ENCODE data around the gene NTSR1.

The NTSR1 gene

GRCh38 chr20:62784497-62784896 lies 75.9 kb downstream of the NTSR1 start:
- no peak overlapping the region for H3K4me3 ChIP-seq (IDR thresholded peaks at IDR 0.05; ENCODE audit: insufficient read depth, low read depth, low read length)
- H3K36me3 ChIP-seq (ENCODE audit: insufficient read depth) = no peaks in the 10 kb centered on the region
- H4K20me1 ChIP-seq (ENCODE audit: insufficient read depth) = no peaks in the 10 kb centered on the region
- no peak overlapping the region for H2AFZ ChIP-seq (ENCODE audit: low read depth)
- no peaks in the 10 kb centered on the region for H3K4me1 ChIP-seq (ENCODE audit: low read depth, poor library complexity, severe bottlenecking)
- peaks cover 97% of the 10 kb centered on the region for H3K27me3 ChIP-seq (ENCODE audit: insufficient read depth, low read depth)
- H3K4me2 ChIP-seq = no peak overlapping the region
- H3K79me2 ChIP-seq (ENCODE audit: insufficient read depth, low read depth) = no peaks in the 10 kb centered on the region
- H3K9ac ChIP-seq = no peak overlapping the region
- TF ChIP-seq CTCF (conservative IDR thresholded peaks at IDR 0.05; ENCODE audit: low read depth, low read length) = no peak
- H3K27ac ChIP-seq = no peak overlapping the region

DNA sequence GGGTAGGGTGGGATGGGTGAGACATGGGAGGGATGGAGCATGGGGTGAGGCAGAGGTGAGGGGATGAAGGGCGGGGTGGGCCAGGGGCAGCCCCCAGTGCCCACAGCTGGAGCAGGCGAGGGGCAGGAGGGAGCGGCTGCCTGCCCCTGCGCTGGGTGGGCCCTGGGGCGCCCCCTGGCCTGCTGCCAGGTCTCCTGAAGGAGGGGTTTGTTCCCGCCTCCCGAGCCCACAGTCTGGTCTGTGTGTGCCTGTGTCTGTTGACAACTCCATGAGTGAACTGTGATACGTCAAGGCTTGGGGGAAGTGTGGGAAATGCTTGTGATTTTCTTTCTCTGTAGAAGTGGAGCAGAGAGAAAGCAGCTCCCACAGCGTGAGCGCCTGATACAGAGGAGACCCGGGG lies 76.8 kb downstream of the NTSR1 start:
- no peak overlapping the region for H3K4me3 ChIP-seq (IDR thresholded peaks at IDR 0.05; ENCODE audit: insufficient read depth, low read depth, low read length)
- H3K79me2 ChIP-seq (ENCODE audit: insufficient read depth, low read depth) = no peaks in the 10 kb centered on the region
- no peak overlapping the region for H3K27ac ChIP-seq
- H3K9ac ChIP-seq = no peak overlapping the region
- peaks cover 97% of the 10 kb centered on the region for H3K27me3 ChIP-seq (ENCODE audit: insufficient read depth, low read depth)
- no peak for TF ChIP-seq CTCF (conservative IDR thresholded peaks at IDR 0.05; ENCODE audit: low read depth, low read length)
- no peaks in the 10 kb centered on the region for H3K36me3 ChIP-seq (ENCODE audit: insufficient read depth)
- no peaks in the 10 kb centered on the region for H4K20me1 ChIP-seq (ENCODE audit: insufficient read depth)
- H3K4me1 ChIP-seq (ENCODE audit: low read depth, poor library complexity, severe bottlenecking) = no peaks in the 10 kb centered on the region
- H3K4me2 ChIP-seq = no peak overlapping the region
- no peak overlapping the region for H2AFZ ChIP-seq (ENCODE audit: low read depth)

DNA sequence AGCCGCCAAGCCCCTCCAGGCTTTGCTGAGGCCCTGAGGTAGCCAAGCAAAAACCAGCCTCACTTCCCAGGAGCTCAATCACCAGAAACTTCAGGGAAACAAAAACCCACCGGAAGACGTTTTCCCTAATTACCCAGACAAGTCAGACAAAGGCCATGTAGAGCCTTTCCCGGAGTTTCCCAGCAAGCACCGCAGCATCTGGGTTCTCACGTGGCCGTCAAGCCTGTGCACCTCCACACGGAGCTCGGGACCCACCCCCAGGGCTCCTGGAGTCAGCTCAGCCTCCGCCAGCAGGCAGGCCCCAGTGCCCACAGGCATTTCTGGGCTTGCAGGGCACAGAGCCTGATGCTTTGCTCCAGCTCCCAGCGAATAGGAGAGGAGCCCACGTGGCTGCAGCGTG lies 77.5 kb downstream of the NTSR1 start:
- no peaks in the 10 kb centered on the region for H3K4me1 ChIP-seq (ENCODE audit: low read depth, poor library complexity, severe bottlenecking)
- H4K20me1 ChIP-seq (ENCODE audit: insufficient read depth) = no peaks in the 10 kb centered on the region
- TF ChIP-seq CTCF (conservative IDR thresholded peaks at IDR 0.05; ENCODE audit: low read depth, low read length) = no peak
- no peak overlapping the region for H3K4me2 ChIP-seq
- H3K9ac ChIP-seq = no peak overlapping the region
- H3K36me3 ChIP-seq (ENCODE audit: insufficient read depth) = no peaks in the 10 kb centered on the region
- H2AFZ ChIP-seq (ENCODE audit: low read depth) = no peak overlapping the region
- no peak overlapping the region for H3K4me3 ChIP-seq (IDR thresholded peaks at IDR 0.05; ENCODE audit: insufficient read depth, low read depth, low read length)
- no peak overlapping the region for H3K27ac ChIP-seq
- H3K27me3 ChIP-seq (ENCODE audit: insufficient read depth, low read depth) = peaks cover 94% of the 10 kb centered on the region
- H3K79me2 ChIP-seq (ENCODE audit: insufficient read depth, low read depth) = no peaks in the 10 kb centered on the region

DNA sequence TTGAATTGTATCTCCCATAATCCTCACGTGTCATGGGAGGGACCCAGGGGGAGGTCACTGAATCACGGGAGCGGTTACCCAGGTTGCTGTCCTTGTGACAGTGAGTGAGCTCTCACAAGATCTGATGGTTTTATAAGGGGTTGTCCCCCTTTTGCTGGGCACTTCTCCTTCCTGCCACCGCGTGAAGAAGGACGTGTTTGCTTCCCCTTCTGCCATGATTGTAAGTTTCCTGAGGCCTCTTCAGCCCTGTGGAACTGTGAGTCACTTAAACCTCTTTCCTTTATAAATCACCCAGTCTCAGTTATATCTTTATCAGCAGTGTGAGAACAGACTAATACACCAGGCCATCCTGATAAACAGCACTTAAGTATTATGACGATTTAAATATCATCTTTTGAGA lies 78.7 kb downstream of the NTSR1 start:
- no peak overlapping the region for H3K27ac ChIP-seq
- H3K79me2 ChIP-seq (ENCODE audit: insufficient read depth, low read depth) = no peaks in the 10 kb centered on the region
- no peaks in the 10 kb centered on the region for H4K20me1 ChIP-seq (ENCODE audit: insufficient read depth)
- H3K4me1 ChIP-seq (ENCODE audit: low read depth, poor library complexity, severe bottlenecking) = no peaks in the 10 kb centered on the region
- H3K4me3 ChIP-seq (IDR thresholded peaks at IDR 0.05; ENCODE audit: insufficient read depth, low read depth, low read length) = no peak overlapping the region
- no peaks in the 10 kb centered on the region for H3K36me3 ChIP-seq (ENCODE audit: insufficient read depth)
- H3K4me2 ChIP-seq = no peak overlapping the region
- no peak for TF ChIP-seq CTCF (conservative IDR thresholded peaks at IDR 0.05; ENCODE audit: low read depth, low read length)
- no peak overlapping the region for H2AFZ ChIP-seq (ENCODE audit: low read depth)
- no peak overlapping the region for H3K9ac ChIP-seq
- peaks cover 85% of the 10 kb centered on the region for H3K27me3 ChIP-seq (ENCODE audit: insufficient read depth, low read depth)

DNA sequence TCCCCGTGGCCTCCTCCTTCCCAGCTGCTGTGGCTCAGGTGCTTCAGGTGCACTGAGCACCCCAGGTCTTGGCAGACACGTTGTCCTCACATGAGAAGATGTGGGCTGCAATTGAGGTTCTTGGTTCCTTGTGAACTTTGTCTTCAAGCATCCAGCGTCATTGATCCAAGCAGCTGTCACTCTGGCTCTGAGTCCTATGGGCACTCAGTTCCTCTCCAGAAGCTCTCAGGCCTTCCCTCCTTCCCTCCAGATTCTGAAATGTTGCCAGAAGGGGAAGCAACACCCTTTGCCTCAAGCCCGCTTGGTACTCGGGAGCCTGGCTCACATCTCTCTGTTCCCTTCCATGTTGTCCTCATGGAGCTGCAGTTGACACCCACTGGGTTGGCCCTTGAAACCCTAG lies 79.2 kb downstream of the NTSR1 start:
- Histone ChIP-seq H3K27ac (no peak overlapping the region), H3K79me2 (ENCODE audit: insufficient read depth, low read depth) (no peaks in the 10 kb centered on the region), H3K4me2 (no peak overlapping the region), H3K27me3 (ENCODE audit: insufficient read depth, low read depth) (peaks cover 84% of the 10 kb centered on the region), H2AFZ (ENCODE audit: low read depth) (no peak overlapping the region), H3K36me3 (ENCODE audit: insufficient read depth) (no peaks in the 10 kb centered on the region), H3K4me3 (IDR thresholded peaks at IDR 0.05; ENCODE audit: insufficient read depth, low read depth, low read length) (no peak overlapping the region), H4K20me1 (ENCODE audit: insufficient read depth) (no peaks in the 10 kb centered on the region), H3K4me1 (ENCODE audit: low read depth, poor library complexity, severe bottlenecking) (peaks cover 5% of the 10 kb centered on the region), H3K9ac (no peak overlapping the region)
- TF ChIP-seq CTCF (conservative IDR thresholded peaks at IDR 0.05; ENCODE audit: low read depth, low read length) = no peak
